ENCODE results near the gene L3HYPDH. TPM values are rescaled to one million over a fixed set of nuclear protein-coding genes. Genes with fewer than 3 reads are reported as not detected.

L3HYPDH gene
- total and polyA plus RNA-seq, 2 of the 13 experiments (the other 11 are each of a cell fraction or from before 2014, with no cell fraction given) = 30.5 to 36.6 TPM

DNA sequence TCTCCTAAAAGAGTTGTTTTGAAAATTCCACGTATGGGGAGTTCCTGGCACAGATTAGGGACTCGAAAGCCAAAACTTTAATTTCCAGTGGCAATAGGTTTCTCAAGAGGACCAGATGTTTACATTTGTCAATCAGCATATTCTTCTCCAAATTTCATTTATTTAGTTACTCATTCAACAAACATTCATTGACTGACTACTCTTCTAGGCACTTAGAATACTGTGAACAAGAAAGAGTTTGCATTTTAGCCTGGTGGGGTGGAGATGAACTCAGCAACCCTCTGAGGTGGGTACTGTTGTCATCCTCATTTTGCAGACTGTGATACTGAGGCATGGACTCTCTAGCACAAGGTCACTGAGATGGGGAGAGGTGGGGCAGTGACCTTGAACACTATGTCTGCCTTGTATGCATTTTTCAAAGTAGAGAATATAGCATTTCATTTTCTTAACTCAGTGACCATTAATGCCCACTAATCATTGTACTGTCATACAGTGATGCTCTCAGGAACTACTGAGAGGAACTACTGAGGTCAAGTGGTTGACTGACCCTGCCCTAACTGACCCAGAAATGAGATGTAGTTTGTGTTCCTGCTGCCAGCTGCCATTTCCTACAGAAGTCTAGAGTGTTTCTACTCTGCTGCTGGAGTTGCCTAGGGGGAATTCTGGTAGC lies 2.2 kb downstream of the L3HYPDH start (continued):
- TF ChIP-seq POLR2A (IDR thresholded peaks at IDR 0.05; ENCODE audit: insufficient read depth in 1 of 2, low read depth in 2 of 2, low read length in 2 of 2) (no peak), SMYD3 (CRISPR knock-in tag; IDR thresholded peaks at IDR 0.05) (no peak), ZNF3 (CRISPR knock-in tag; IDR thresholded peaks at IDR 0.05) (peak; percentile 93), KDM1A (CRISPR knock-in tag; IDR thresholded peaks at IDR 0.05) (peak; percentile 48; the same call in 1 of the 2 replicates), ZNF446 (CRISPR knock-in tag; IDR thresholded peaks at IDR 0.05) (no peak), IRX3 (CRISPR knock-in tag; IDR thresholded peaks at IDR 0.05; ENCODE audit: borderline replicate concordance, low read depth) (no peak), SP5 (CRISPR knock-in tag; IDR thresholded peaks at IDR 0.05; ENCODE audit: borderline replicate concordance, low read depth) (no peak), SMAD9 (CRISPR knock-in tag; IDR thresholded peaks at IDR 0.05) (no peak), ZNF350 (CRISPR knock-in tag; IDR thresholded peaks at IDR 0.05; ENCODE audit: borderline replicate concordance, low read depth) (no peak), REPIN1 (CRISPR knock-in tag; IDR thresholded peaks at IDR 0.05; ENCODE audit: borderline replicate concordance, low read depth) (no peak), NR2C2 (CRISPR knock-in tag; IDR thresholded peaks at IDR 0.05; ENCODE audit: borderline replicate concordance) (no peak), SRSF1 (optimal IDR thresholded peaks at IDR 0.05; ENCODE audit: low read depth, low read length) (no peak), SETDB1 (CRISPR knock-in tag; IDR thresholded peaks at IDR 0.05; ENCODE audit: borderline replicate concordance) (no peak), GATA4 (IDR thresholded peaks at IDR 0.05; ENCODE audit: borderline replicate concordance, low read depth) (no peak), FIP1L1 (IDR thresholded peaks at IDR 0.05; ENCODE audit: borderline replicate concordance, insufficient read depth, low read depth, low read length) (no peak), GABPA (IDR thresholded peaks at IDR 0.05; ENCODE audit: low read depth, low read length) (no peak), GABPA (CRISPR knock-in tag; IDR thresholded peaks at IDR 0.05; ENCODE audit: low read depth) (no peak), CAMTA2 (CRISPR knock-in tag; IDR thresholded peaks at IDR 0.05; ENCODE audit: borderline replicate concordance) (no peak), ZNF256 (CRISPR knock-in tag; conservative IDR thresholded peaks at IDR 0.05) (no peak)
- TF ChIP-seq, protein P1, sequence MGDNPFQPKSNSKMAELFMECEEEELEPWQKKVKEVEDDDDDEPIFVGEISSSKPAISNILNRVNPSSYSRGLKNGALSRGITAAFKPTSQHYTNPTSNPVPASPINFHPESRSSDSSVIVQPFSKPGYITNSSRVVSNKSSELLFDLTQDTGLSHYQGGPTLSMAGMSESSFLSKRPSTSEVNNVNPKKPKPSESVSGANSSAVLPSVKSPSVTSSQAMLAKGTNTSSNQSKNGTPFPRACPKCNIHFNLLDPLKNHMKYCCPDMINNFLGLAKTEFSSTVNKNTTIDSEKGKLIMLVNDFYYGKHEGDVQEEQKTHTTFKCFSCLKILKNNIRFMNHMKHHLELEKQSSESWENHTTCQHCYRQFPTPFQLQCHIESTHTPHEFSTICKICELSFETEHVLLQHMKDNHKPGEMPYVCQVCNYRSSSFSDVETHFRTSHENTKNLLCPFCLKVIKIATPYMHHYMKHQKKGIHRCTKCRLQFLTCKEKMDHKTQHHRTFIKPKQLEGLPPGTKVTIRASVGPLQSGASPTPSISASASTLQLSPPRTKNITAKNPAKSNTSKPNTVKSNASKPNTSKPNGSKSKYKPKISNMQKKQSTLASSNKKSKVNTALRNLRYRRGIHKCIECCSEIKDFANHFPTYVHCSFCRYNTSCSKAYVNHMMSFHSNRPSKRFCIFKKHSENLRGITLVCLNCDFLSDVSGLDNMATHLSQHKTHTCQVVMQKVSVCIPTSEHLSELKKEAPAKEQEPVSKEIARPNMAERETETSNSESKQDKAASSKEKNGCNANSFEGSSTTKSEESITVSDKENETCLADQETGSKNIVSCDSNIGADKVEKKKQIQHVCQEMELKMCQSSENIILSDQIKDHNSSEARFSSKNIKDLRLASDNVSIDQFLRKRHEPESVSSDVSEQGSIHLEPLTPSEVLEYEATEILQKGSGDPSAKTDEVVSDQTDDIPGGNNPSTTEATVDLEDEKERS (CRISPR knock-in tag; IDR thresholded peaks at IDR 0.05) = 0 out of 2 replicates have a peak, but pooled peaks have one; percentile 20
- TF ChIP-seq, protein P2, sequence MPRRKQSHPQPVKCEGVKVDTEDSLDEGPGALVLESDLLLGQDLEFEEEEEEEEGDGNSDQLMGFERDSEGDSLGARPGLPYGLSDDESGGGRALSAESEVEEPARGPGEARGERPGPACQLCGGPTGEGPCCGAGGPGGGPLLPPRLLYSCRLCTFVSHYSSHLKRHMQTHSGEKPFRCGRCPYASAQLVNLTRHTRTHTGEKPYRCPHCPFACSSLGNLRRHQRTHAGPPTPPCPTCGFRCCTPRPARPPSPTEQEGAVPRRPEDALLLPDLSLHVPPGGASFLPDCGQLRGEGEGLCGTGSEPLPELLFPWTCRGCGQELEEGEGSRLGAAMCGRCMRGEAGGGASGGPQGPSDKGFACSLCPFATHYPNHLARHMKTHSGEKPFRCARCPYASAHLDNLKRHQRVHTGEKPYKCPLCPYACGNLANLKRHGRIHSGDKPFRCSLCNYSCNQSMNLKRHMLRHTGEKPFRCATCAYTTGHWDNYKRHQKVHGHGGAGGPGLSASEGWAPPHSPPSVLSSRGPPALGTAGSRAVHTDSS (CRISPR knock-in tag; conservative IDR thresholded peaks at IDR 0.05) = no peak
- TF ChIP-seq, protein P3, sequence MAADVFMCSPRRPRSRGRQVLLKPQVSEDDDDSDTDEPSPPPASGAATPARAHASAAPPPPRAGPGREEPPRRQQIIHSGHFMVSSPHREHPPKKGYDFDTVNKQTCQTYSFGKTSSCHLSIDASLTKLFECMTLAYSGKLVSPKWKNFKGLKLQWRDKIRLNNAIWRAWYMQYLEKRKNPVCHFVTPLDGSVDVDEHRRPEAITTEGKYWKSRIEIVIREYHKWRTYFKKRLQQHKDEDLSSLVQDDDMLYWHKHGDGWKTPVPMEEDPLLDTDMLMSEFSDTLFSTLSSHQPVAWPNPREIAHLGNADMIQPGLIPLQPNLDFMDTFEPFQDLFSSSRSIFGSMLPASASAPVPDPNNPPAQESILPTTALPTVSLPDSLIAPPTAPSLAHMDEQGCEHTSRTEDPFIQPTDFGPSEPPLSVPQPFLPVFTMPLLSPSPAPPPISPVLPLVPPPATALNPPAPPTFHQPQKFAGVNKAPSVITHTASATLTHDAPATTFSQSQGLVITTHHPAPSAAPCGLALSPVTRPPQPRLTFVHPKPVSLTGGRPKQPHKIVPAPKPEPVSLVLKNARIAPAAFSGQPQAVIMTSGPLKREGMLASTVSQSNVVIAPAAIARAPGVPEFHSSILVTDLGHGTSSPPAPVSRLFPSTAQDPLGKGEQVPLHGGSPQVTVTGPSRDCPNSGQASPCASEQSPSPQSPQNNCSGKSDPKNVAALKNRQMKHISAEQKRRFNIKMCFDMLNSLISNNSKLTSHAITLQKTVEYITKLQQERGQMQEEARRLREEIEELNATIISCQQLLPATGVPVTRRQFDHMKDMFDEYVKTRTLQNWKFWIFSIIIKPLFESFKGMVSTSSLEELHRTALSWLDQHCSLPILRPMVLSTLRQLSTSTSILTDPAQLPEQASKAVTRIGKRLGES (CRISPR knock-in tag; IDR thresholded peaks at IDR 0.05; ENCODE audit: borderline replicate concordance) = no peak
